Measurements from ENCODE around the gene FYCO1.

FYCO1 gene

DNA sequence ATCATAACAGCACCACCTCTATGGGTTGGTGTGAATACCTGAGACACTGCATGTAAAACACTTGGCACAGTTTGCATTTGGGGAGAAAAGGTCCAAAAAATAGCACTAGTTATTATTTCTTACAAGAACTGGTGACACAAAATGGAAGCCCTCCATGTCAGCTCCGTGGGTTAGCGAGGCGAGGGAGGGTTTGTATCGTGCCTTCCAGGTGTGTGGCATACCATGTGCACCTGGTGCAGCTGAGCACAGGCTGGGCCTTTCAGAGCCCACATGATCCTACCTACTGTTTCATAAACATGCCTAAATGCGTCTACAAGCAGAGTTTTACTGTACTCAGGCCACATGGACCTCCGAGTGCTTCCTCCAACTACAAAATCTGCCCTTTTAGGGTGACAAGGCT, 46.7 kb downstream of the FYCO1 start:
- Histone ChIP-seq H3K27me3 (ENCODE audit: insufficient read depth, low read length, poor library complexity) (no peaks in the 10 kb centered on the region), H3K9ac (ENCODE audit: low read depth, low read length) (no peak overlapping the region), H3K27ac (ENCODE audit: low read length) (peak overlapping the region; percentile 31; the same call in 1 of the 2 replicates), H3K4me2 (ENCODE audit: insufficient read depth, low read length) (no peak overlapping the region), H3K79me2 (ENCODE audit: insufficient read depth, low read length) (peaks cover 9% of the 10 kb centered on the region; the same call in 1 of the 2 replicates), H3K4me3 (ENCODE audit: low read depth in 1 of 2, low read length in 2 of 2) (no peak overlapping the region), H4K20me1 (ENCODE audit: insufficient read depth, low read length) (no peaks in the 10 kb centered on the region), H3K9me3 (ENCODE audit: insufficient read depth, low read length, severe bottlenecking) (no peaks in the 10 kb centered on the region), H3K4me1 (ENCODE audit: insufficient read depth, low read length) (peaks cover 34% of the 10 kb centered on the region), H3K36me3 (ENCODE audit: insufficient read depth, low read length) (peaks cover 94% of the 10 kb centered on the region), H2AFZ (ENCODE audit: low read depth, low read length) (no peak overlapping the region)
- ATAC-seq (ENCODE audit: insufficient read depth, low read depth) (no peak), DNase-seq (no peak)
- TF ChIP-seq, protein P1, sequence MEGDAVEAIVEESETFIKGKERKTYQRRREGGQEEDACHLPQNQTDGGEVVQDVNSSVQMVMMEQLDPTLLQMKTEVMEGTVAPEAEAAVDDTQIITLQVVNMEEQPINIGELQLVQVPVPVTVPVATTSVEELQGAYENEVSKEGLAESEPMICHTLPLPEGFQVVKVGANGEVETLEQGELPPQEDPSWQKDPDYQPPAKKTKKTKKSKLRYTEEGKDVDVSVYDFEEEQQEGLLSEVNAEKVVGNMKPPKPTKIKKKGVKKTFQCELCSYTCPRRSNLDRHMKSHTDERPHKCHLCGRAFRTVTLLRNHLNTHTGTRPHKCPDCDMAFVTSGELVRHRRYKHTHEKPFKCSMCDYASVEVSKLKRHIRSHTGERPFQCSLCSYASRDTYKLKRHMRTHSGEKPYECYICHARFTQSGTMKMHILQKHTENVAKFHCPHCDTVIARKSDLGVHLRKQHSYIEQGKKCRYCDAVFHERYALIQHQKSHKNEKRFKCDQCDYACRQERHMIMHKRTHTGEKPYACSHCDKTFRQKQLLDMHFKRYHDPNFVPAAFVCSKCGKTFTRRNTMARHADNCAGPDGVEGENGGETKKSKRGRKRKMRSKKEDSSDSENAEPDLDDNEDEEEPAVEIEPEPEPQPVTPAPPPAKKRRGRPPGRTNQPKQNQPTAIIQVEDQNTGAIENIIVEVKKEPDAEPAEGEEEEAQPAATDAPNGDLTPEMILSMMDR (IDR thresholded peaks at IDR 0.05; ENCODE audit: borderline replicate concordance, extremely low read depth, low read length, poor library complexity, severe bottlenecking) = no peak
- TF ChIP-seq EZH2 (IDR thresholded peaks at IDR 0.05; ENCODE audit: borderline replicate concordance, low read depth, low read length, severe bottlenecking) = no peak

GRCh38 chr3:45948311-45948781, 47.3 kb downstream of the FYCO1 start:
- Histone ChIP-seq H3K9ac (ENCODE audit: low read depth, low read length) (no peak overlapping the region), H3K79me2 (ENCODE audit: insufficient read depth, low read length) (peaks cover 9% of the 10 kb centered on the region; the same call in 1 of the 2 replicates), H3K4me2 (ENCODE audit: insufficient read depth, low read length) (no peak overlapping the region), H2AFZ (ENCODE audit: low read depth, low read length) (no peak overlapping the region), H3K4me1 (ENCODE audit: insufficient read depth, low read length) (peaks cover 40% of the 10 kb centered on the region), H3K27ac (ENCODE audit: low read length) (peak overlapping the region; percentile 31; the same call in 1 of the 2 replicates), H3K9me3 (ENCODE audit: insufficient read depth, low read length, severe bottlenecking) (no peaks in the 10 kb centered on the region), H3K4me3 (ENCODE audit: low read depth in 1 of 2, low read length in 2 of 2) (no peak overlapping the region), H3K36me3 (ENCODE audit: insufficient read depth, low read length) (peaks cover 88% of the 10 kb centered on the region), H4K20me1 (ENCODE audit: insufficient read depth, low read length) (no peaks in the 10 kb centered on the region), H3K27me3 (ENCODE audit: insufficient read depth, low read length, poor library complexity) (no peaks in the 10 kb centered on the region)
- DNase-seq = no peak
- no peak for TF ChIP-seq EZH2 (IDR thresholded peaks at IDR 0.05; ENCODE audit: borderline replicate concordance, low read depth, low read length, severe bottlenecking)
- TF ChIP-seq, protein P1 (IDR thresholded peaks at IDR 0.05; ENCODE audit: borderline replicate concordance, extremely low read depth, low read length, poor library complexity, severe bottlenecking) = no peak
- no peak for ATAC-seq (ENCODE audit: insufficient read depth, low read depth)

DNA sequence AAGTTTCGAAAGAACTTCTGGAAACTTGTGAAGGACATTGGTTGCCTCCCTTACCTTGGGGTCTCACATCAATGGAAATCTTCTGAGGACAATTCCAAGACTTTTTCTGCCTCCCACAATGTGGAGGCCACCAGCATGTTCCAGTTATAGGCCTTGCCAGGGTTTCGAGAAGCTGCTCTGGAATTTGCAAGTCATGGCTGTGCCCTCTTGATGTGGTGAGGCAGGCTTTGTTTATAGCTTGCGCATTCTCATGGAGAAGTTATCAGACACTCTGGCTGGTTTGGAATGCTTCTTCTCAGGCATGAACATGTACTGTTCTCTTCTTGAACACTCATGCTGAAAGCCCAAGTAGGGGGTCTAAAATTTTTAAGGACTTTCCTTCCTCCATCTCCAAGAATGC, 48.3 kb downstream of the FYCO1 start:
- Histone ChIP-seq H3K79me2 (ENCODE audit: insufficient read depth, low read length) (peaks cover 9% of the 10 kb centered on the region; the same call in 1 of the 2 replicates), H3K27ac (ENCODE audit: low read length) (peak overlapping the region; percentile 66), H3K27me3 (ENCODE audit: insufficient read depth, low read length, poor library complexity) (no peaks in the 10 kb centered on the region), H3K4me3 (ENCODE audit: low read depth in 1 of 2, low read length in 2 of 2) (no peak overlapping the region), H4K20me1 (ENCODE audit: insufficient read depth, low read length) (0 out of 2 replicates have a peak, but pooled peaks cover 4% of the 10 kb centered on the region), H3K4me2 (ENCODE audit: insufficient read depth, low read length) (no peak overlapping the region), H3K9ac (ENCODE audit: low read depth, low read length) (no peak overlapping the region), H2AFZ (ENCODE audit: low read depth, low read length) (no peak overlapping the region), H3K9me3 (ENCODE audit: insufficient read depth, low read length, severe bottlenecking) (no peaks in the 10 kb centered on the region), H3K36me3 (ENCODE audit: insufficient read depth, low read length) (peaks cover 81% of the 10 kb centered on the region), H3K4me1 (ENCODE audit: insufficient read depth, low read length) (peaks cover 50% of the 10 kb centered on the region)
- TF ChIP-seq, protein P1 (IDR thresholded peaks at IDR 0.05; ENCODE audit: borderline replicate concordance, extremely low read depth, low read length, poor library complexity, severe bottlenecking) = no peak
- ATAC-seq (ENCODE audit: insufficient read depth, low read depth) (no peak), DNase-seq (no peak)

All from DND-41 (cell line).